Osteoblast (primary cell): ENCODE data around the gene CACTIN. TPM values are rescaled to one million over a fixed set of nuclear protein-coding genes. Genes with fewer than 3 reads are reported as not detected.

Experiments
- DNase-seq: peaks from one replicate; pipeline ENCODE4 v3.0.0; 2011; ENCODE audit warnings: low spot score, mixed read lengths; ENCODE audit not compliant: insufficient read length; ENCODE audit errors: missing footprints
- H2AFZ ChIP-seq: 2 replicates; pipeline ENCODE4 v1.6.0; 2011; ENCODE audit warnings: mild to moderate bottlenecking, low read length
- H3K27ac ChIP-seq: 2 replicates; pipeline ENCODE4 v1.5.1; 2011; ENCODE audit warnings: mild to moderate bottlenecking, low read depth, low read length, moderate library complexity
- H3K27me3 ChIP-seq: 2 replicates; pipeline ENCODE4 v1.6.0; 2012; ENCODE audit warnings: mild to moderate bottlenecking, control low read depth, inconsistent platforms, low read length, moderate library complexity; ENCODE audit not compliant: insufficient read depth
- H3K36me3 ChIP-seq: 2 replicates; pipeline ENCODE4 v1.5.1; 2011; ENCODE audit warnings: mild to moderate bottlenecking, low read length, control low read depth, moderate library complexity; ENCODE audit not compliant: insufficient read depth
- H3K4me1 ChIP-seq: 2 replicates; pipeline ENCODE4 v1.5.1; 2011; ENCODE audit warnings: mild to moderate bottlenecking, low read length, control low read depth, moderate library complexity; ENCODE audit not compliant: insufficient read depth
- H3K4me2 ChIP-seq: 2 replicates; pipeline ENCODE4 v1.6.0; 2011; ENCODE audit warnings: mild to moderate bottlenecking, low read length; ENCODE audit not compliant: insufficient read depth
- H3K4me3 ChIP-seq: fragments of 200-600 bp; sonication (generic); 3 replicates; pipeline ENCODE4 v1.5.1; 2012; ENCODE audit warnings: mild to moderate bottlenecking, low read length, inconsistent platforms; ENCODE audit not compliant: insufficient read depth
- H3K79me2 ChIP-seq: 2 replicates; pipeline ENCODE4 v1.6.0; 2012; ENCODE audit warnings: mild to moderate bottlenecking, low read length, control low read depth, inconsistent platforms; ENCODE audit not compliant: insufficient read depth
- H3K9me3 ChIP-seq: 2 replicates; pipeline ENCODE4 v1.5.1; 2011; ENCODE audit warnings: low read depth, low read length, control low read depth
- H4K20me1 ChIP-seq: 2 replicates; pipeline ENCODE4 v1.6.0; 2012; ENCODE audit warnings: mild to moderate bottlenecking, low read length, control low read depth; ENCODE audit not compliant: insufficient read depth
- CTCF ChIP-seq: IDR thresholded peaks from 2 replicates; pipeline ENCODE4 v1.5.1; 2011; ENCODE audit warnings: mild to moderate bottlenecking, low read depth, low read length, moderate library complexity; ENCODE audit errors: extremely low read depth
- total RNA-seq: library from RNA; depleted of rRNA; stranded (reverse); fragments of >200 nt; gene quantifications from 2 replicates; pipeline ENCODE4 v1.2.3, GENCODE V29; 2012

Gene CACTIN
- total RNA-seq, 1 donor = 19.9 TPM

- H3K36me3 ChIP-seq = peaks cover 10% of the 10 kb centered on the region
Measured at GRCh38 chr19:3638208-3639193, 11.9 kb upstream of the CACTIN start.

GRCh38 chr19:3637621-3638020 lies 11.0 kb upstream of the CACTIN start:
- DNase-seq = no peak
- H3K4me1 ChIP-seq = no peaks in the 10 kb centered on the region
- no peaks in the 10 kb centered on the region for H3K79me2 ChIP-seq
- no peak for TF ChIP-seq CTCF
- no peak overlapping the region for H2AFZ ChIP-seq
- no peak overlapping the region for H3K4me2 ChIP-seq
- H3K36me3 ChIP-seq = peaks cover 10% of the 10 kb centered on the region
- H3K27me3 ChIP-seq = no peaks in the 10 kb centered on the region
- no peak overlapping the region for H3K4me3 ChIP-seq
- H4K20me1 ChIP-seq = no peaks in the 10 kb centered on the region
- no peak overlapping the region for H3K27ac ChIP-seq
- H3K9me3 ChIP-seq = no peaks in the 10 kb centered on the region

More at GRCh38 chr19:3638208-3639193, 11.9 kb upstream of the CACTIN start:
- Histone ChIP-seq H2AFZ (no peak overlapping the region), H3K27me3 (no peaks in the 10 kb centered on the region), H3K4me3 (no peak overlapping the region), H4K20me1 (no peaks in the 10 kb centered on the region), H3K4me2 (no peak overlapping the region), H3K79me2 (no peaks in the 10 kb centered on the region), H3K9me3 (no peaks in the 10 kb centered on the region), H3K4me1 (no peaks in the 10 kb centered on the region), H3K27ac (no peak overlapping the region)
- no peak for DNase-seq
- TF ChIP-seq CTCF = no peak

- H4K20me1 ChIP-seq = no peaks in the 10 kb centered on the region
- DNase-seq = no peak
- no peak overlapping the region for H2AFZ ChIP-seq
- no peak overlapping the region for H3K27ac ChIP-seq
- H3K4me1 ChIP-seq = no peaks in the 10 kb centered on the region
- H3K9me3 ChIP-seq = no peaks in the 10 kb centered on the region
- no peaks in the 10 kb centered on the region for H3K27me3 ChIP-seq
- TF ChIP-seq CTCF = no peak
- H3K36me3 ChIP-seq = peaks cover 10% of the 10 kb centered on the region
- H3K4me3 ChIP-seq = no peak overlapping the region
- no peak overlapping the region for H3K4me2 ChIP-seq
- no peaks in the 10 kb centered on the region for H3K79me2 ChIP-seq
Measured at GRCh38 chr19:3636962-3637361, 10.4 kb upstream of the CACTIN start.

GRCh38 chr19:3636506-3636905 lies 9.9 kb upstream of the CACTIN start:
- H3K4me1 ChIP-seq = no peaks in the 10 kb centered on the region
- no peak overlapping the region for H3K27ac ChIP-seq
- H3K79me2 ChIP-seq = no peaks in the 10 kb centered on the region
- H2AFZ ChIP-seq = no peak overlapping the region
- H3K9me3 ChIP-seq = no peaks in the 10 kb centered on the region
- H3K36me3 ChIP-seq = peaks cover 10% of the 10 kb centered on the region
- no peak for TF ChIP-seq CTCF
- H3K27me3 ChIP-seq = no peaks in the 10 kb centered on the region
- H3K4me3 ChIP-seq = no peak overlapping the region
- no peak overlapping the region for H3K4me2 ChIP-seq
- no peak for DNase-seq
- H4K20me1 ChIP-seq = no peaks in the 10 kb centered on the region
